ENCODE data around the gene KCNQ1OT1. TPM values are rescaled to one million over a fixed set of nuclear protein-coding genes. Genes with fewer than 3 reads are reported as not detected.

KCNQ1OT1 gene
- total RNA-seq, 1 donor from 2014 or later = 10.3 TPM

- DNase-seq = no peak
Observed at GRCh38 chr11:2594267-2594666, 105.5 kb downstream of the KCNQ1OT1 start.

GRCh38 chr11:2593393-2593950, 106.3 kb downstream of the KCNQ1OT1 start:
- DNase-seq = no peak

GRCh38 chr11:2592559-2593392, 107.0 kb downstream of the KCNQ1OT1 start:
- no peak for DNase-seq

GRCh38 chr11:2591805-2592204, 108.0 kb downstream of the KCNQ1OT1 start:
- no peak for DNase-seq

- DNase-seq = no peak
Observed at GRCh38 chr11:2590965-2591754, 108.6 kb downstream of the KCNQ1OT1 start.

GRCh38 chr11:2590131-2590964, 109.4 kb downstream of the KCNQ1OT1 start:
- DNase-seq = no peak

GRCh38 chr11:2589538-2589934, 110.3 kb downstream of the KCNQ1OT1 start:
- no peak for DNase-seq

- no peak for DNase-seq
Observed at GRCh38 chr11:2588809-2589537, 110.8 kb downstream of the KCNQ1OT1 start.

GRCh38 chr11:2587976-2588748, 111.6 kb downstream of the KCNQ1OT1 start:
- no peak for DNase-seq

GRCh38 chr11:2587132-2587930, 112.5 kb downstream of the KCNQ1OT1 start:
- DNase-seq = no peak

GRCh38 chr11:2586793-2587131, 113.0 kb downstream of the KCNQ1OT1 start:
- no peak for DNase-seq

GRCh38 chr11:2586087-2586792, 113.6 kb downstream of the KCNQ1OT1 start:
- no peak for DNase-seq

GRCh38 chr11:2585566-2586086, 114.2 kb downstream of the KCNQ1OT1 start:
- DNase-seq = no peak

- DNase-seq = no peak
Observed at GRCh38 chr11:2584812-2585565, 114.8 kb downstream of the KCNQ1OT1 start.

GRCh38 chr11:2584434-2584811, 115.4 kb downstream of the KCNQ1OT1 start:
- no peak for DNase-seq

- no peak for DNase-seq
Observed at GRCh38 chr11:2583605-2583958, 116.2 kb downstream of the KCNQ1OT1 start.

GRCh38 chr11:2582946-2583604, 116.7 kb downstream of the KCNQ1OT1 start:
- DNase-seq = no peak

Data from tongue (tissue), 2 donors.